NCI-H2227 treated with DMSO at 0.1 percent for 48 hours (cell line): ENCODE measurements around the gene CC2D2A.
"Not testable (repeated sequence)": the region's sequence is repeated elsewhere in the genome, so short reads cannot be mapped to it uniquely, and the experiment has no call there.

Experiments used
- DNase-seq: peaks from one replicate; lab custom pipeline; 2025; lab: John Stamatoyannopoulos, UW

Gene CC2D2A

GRCh38 chr4:15516494-15516893, 46.8 kb downstream of the CC2D2A start:
- no peak for DNase-seq

DNA sequence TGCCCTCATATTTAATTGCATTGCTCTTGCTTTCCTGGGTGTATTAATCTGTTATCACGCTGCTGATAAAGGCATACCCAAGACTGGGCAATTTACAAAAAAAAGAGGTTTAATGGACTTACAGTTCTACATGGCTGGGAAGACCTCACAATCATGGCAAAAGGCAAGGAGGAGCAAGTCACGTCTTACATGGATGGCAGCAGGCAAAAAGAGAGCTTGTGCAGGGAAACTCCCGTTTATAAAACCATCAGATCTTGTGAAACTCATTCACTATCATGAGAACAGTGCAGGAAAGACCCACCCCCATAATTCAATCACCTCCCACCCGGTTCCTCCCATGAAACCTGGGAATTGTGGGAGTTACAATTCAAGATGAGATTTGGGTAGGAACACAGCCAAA, 48.0 kb downstream of the CC2D2A start:
- DNase-seq = not testable (repeated sequence)

GRCh38 chr4:15521442-15522039, 51.9 kb downstream of the CC2D2A start:
- no peak for DNase-seq

GRCh38 chr4:15525080-15525479, 55.4 kb downstream of the CC2D2A start:
- DNase-seq = no peak

GRCh38 chr4:15526924-15527592, 57.4 kb downstream of the CC2D2A start:
- DNase-seq = no peak

GRCh38 chr4:15531792-15532191, 62.1 kb downstream of the CC2D2A start:
- DNase-seq = no peak

DNA sequence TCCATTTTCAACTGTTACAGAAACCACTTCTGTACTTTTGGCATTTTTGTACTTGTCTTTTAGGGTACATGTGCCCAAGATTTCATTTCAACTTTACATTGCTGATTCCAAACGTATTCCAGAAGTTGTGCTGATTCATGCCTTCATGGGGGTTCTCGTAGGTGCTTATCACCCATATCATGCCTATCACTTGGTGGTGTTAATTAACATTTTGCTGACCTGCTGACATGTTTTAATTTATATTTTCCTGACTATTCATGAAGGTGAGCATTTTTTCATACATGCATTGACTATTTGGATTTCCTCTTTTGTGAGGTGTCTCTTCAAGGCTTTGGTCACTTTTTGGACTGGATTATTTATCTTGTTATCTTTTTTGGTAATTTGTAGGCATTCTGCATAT, 64.1 kb downstream of the CC2D2A start:
- no peak for DNase-seq

- DNase-seq = no peak
Measured at GRCh38 chr4:15535599-15535998, 65.9 kb downstream of the CC2D2A start.

DNA sequence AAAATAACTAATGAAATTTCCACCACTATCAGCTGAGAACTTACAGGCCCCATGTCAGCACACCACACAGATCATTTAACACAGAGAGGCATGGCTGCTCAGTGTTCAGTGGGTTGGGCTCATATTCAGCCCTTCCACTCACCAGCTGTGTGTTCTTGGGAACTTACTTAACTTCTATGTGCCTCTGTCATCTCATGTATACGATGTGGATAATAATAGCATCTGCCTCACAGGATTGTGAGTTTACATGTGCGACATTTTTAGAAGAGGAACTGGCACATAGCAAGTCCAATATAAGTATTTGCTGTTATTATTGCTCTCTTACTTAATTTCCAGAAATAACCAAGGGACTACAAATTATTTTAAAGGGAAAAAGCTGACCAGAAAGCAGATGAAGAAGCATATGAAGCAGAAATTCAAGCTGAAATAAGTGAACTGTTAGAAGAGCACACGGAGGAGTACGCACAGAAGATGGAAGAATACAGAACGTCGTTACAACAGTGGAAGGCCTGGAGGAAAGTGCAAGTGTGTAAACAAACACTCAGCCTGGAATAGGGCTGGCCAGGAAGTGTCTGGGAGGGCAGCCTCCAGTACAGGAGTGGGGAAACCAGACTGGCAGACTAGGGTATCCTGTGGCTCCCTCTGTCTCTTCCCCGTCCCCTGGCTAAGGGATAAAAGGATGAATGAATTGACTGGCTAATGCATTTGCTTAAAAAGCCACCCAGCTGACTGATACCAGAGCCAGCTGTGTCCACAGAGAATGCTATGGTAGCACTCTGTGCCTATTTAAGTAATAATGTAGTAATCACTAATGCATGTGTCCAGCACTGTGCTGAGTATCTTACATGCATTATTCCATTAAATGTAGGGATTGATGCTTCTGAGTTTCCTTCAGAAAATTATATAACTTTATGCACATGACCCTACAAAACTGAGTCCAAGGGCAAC, 67.1 kb downstream of the CC2D2A start:
- DNase-seq = no peak

- DNase-seq = no peak
Measured at GRCh38 chr4:15541941-15542340, 72.3 kb downstream of the CC2D2A start.

GRCh38 chr4:15542760-15543159, 73.1 kb downstream of the CC2D2A start:
- no peak for DNase-seq

DNA sequence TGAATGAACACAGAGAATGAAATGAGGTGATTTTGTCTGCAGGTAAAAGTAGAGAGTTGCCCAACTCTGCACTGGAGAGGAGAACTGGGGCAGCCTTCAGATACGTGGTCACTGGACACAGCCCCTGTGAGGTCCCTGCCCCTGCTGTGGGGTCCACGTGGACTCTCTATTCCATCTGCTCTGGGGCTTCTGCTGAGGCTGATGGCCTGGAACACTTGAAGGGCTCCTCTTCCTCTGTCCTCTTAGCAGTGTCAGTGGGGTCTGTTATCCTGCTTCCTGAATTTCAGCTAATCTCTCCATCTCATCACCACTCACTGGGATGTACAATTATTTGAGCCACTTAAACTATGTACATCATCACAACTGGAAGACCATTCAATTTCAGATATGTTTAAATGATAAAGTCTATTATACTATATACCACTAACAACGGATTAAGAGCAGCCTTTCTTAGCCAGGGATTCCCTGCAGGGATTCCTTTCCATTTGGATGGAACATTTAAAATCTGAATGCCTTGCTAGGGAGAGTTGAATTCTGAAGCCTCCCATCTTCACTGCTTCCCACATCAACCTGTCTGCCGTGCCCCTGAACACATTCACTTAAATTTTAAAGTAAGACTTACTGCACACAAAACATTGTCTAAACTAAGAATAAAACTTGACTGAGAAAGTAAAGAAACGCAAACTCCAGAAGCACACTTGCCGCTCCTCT, 74.0 kb downstream of the CC2D2A start:
- no peak for DNase-seq

GRCh38 chr4:15544248-15544729, 74.6 kb downstream of the CC2D2A start:
- DNase-seq = no peak

GRCh38 chr4:15545371-15545770, 75.7 kb downstream of the CC2D2A start:
- no peak for DNase-seq

GRCh38 chr4:15547392-15547791, 77.7 kb downstream of the CC2D2A start:
- DNase-seq = no peak

GRCh38 chr4:15550491-15550890, 80.8 kb downstream of the CC2D2A start:
- DNase-seq = no peak

DNA sequence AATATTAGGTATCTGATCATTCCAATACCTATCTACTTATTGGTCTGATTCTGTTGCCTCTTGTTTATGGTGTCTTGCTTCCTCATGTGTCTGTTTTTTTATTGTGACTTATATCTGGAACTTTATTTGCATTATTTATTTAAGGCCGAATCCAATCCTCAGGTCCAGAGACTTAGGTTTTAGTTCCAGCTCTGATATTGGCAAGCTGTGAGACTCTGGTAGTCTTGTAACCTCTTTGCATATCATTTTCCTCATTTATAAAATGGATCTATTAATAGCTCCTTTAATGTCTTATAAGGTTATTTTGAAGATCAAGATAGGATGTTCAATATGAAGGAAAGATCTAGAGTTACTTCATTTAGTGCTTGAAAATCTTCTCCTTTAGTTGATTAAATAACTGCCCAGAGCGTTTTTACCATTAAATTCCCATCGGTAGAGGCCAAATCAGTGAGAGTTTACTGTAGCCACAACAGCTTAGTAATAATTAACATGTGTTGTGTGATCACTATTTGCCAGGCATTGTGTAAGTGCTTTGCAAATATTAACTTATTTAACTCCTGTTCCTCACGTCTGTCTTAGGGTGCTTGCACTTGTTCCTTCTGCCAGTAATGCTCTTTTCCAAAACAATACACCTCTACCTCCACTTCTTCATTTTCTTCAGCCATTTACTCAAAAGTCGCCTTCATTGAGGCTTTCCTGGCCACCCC, 82.2 kb downstream of the CC2D2A start:
- no peak for DNase-seq

DNA sequence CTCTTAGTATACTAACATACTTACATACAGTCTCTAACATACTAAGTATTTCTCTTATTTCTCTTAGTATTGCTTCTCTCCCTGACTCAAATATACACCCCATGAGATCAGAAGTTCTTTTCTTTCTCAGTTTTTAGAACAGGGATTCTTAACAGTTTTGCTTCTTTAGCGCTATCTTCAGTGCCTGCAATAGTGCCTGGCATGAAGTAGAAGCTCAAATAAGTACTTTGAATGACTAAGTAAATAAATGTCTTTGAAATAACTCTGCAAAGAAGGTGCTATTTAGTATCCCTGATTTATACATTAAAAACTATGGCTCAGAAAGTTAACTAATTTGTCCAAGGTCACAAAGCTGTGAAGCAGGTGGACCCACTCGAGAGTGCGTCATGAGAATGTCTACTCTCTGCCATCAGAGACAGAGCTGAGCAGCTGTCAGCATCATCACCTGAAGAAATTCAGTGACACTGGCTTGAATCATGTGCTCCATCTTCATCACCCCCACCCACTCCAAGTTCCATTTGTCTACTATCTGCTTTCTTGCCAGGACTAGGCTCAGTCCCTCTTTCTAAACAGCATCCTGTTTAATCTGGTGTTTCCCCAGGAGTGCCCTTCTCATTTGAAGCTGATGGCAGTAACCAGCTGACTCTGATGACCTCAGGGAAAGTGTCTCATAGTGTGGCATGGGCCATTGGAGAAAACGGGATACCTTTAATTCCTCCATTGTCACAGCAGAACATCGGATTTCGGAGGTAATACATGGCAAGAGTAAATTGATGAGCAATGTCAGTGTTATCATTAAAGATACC, 83.1 kb downstream of the CC2D2A start:
- no peak for DNase-seq

GRCh38 chr4:15556511-15557092, 86.9 kb downstream of the CC2D2A start:
- DNase-seq = no peak
